ENCODE measurements around the gene KRT3.
"Not testable (repeated sequence)": the region's sequence is repeated elsewhere in the genome, so short reads cannot be mapped to it uniquely, and the experiment has no call there.

KRT3 gene

DNA sequence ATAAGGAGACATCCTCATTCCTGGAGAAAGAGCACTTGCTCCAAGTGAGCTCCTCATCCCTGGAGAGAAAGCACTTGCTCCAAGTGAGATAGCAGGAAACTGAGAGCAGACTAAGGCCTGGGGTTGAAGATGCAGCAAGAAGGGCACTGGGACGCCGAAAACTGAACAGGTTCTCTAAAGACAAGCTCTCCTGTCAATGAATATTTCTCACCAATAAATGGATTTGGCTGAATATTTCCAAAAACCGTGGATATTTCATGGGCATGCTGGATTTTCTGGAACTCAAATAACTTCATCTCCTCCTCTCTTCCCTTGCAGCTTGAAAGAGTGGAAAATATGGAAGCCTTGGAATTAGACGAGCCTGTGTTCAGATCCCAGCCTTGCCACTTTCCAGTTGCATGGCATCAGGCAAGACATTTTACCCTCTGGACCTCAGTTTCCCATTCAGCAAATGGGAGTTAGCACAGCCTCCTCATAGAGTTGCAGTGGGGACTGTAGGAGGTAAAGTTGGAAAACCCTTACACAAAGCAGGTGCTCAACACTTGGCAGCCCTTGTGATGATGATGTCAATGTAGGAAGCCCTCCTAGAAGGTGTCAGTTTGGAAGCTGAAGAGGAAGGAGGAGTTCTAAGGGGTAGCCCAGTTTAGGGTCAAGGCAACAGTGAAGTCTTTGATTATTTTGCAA is 14.4 kb downstream of the KRT3 start:
- no peak for DNase-seq (ENCODE audit: low spot score)

DNA sequence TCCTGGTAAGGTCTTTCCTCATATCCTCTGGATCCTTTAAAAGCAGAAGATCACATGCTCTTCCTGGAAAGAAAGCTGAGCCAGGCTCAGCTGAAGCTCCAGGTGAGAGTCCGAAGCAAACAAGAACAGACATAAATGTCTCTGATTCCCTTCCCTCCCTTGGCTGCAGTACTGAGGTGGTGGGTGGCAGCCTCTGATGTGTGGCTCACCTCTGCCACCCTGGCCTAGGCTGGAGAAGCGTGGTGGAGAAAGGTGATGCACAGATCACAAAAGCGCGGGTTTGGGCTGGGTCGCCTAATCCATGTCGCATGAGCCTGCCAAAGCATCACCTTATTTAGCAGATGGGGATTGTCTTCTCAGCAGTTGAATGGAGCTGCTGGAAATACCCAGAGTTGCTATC is 16.0 kb downstream of the KRT3 start:
- no peak for DNase-seq (ENCODE audit: low spot score)

DNA sequence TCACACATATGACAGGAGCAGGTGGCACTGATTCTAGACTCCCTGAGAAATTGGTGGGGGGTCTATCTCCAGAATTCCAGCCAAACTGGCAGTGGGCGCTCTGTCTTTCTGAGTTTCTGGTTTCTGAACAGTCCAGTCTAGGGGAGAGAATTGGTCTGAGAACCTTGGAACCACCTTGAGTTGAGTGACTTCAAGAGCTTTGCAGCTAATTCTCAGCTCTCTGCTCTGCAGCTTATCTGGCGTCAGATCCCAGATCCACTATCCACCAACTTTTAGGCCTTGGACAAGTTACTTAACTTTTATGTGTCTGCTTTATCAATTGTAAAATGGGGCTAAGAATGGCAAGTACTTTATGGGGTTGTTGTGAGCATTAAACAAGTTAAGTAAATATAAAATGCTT is 17.1 kb downstream of the KRT3 start:
- no peak for DNase-seq (ENCODE audit: low spot score)

DNA sequence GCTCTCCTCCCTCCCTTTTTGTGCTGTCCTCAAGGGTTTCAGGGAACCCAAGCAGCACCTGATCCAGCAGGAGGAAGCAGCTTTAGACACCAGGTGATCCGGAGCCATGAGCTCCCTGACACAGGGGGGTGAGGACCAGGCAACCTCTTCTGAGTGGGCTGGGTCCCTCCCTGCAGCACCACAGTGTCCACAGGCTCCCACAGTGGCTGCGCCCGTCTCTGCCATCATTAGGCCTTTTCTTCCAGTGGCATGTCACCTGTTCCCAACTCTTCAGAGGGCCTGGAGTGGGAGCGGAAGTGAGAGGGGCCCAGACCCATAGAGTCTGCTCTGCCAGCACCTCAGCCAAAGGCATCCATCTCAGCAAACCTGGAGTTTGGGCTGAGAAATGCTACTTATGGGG is 18.4 kb downstream of the KRT3 start:
- no peak for DNase-seq (ENCODE audit: low spot score)

DNA sequence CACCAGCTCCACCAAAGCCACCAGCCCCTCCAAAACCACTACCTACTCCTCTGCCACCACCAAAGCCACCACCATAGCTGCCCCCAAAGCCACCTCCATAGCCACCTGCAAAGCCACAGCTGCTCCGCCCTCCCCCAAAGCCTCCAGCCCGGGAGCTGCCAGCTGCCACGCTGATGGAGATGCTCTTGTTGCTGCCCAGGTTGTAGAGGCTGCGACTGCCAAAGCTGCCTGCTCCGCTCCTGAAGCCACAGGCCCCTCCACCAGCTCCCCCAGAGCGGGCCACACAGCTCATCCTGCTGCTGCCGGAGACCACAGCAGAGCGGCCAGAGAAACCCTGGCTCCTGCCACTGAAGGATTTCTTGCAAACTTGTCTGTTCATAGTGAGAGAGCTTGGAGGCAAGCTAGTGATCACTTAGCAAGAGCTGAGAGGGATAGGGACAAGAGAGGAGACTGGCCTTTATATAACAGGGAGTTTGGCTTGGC is 19.0 kb downstream of the KRT3 start, which contains the start of gene KRT76:
Gene KRT76, minus strand, starts transcription at position 433 of the 483 bp plus-strand sequence. Its CDS starts 54 bp downstream, at position 379.
- DNase-seq (ENCODE audit: low spot score) = no peak

DNA sequence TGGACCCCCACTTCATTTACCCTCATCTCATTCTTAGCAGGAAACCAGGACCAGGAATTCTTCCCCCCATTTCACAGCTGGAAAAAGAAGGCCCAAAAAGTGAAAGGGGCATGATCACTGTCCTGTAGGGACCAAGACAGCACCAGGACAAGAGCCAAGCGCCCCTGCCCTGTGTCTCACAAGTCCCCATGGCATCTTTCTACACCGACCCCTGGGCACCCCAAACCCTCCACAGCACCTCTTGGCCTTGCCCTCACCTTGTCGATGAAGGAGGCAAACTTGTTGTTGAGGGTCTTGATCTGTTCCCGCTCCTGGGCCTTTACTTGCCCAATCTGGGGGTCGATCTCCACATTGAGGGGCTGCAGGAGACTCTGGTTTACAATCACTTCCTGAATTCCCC is 19.5 kb downstream of the KRT3 start:
- no peak for DNase-seq (ENCODE audit: low spot score)

DNA sequence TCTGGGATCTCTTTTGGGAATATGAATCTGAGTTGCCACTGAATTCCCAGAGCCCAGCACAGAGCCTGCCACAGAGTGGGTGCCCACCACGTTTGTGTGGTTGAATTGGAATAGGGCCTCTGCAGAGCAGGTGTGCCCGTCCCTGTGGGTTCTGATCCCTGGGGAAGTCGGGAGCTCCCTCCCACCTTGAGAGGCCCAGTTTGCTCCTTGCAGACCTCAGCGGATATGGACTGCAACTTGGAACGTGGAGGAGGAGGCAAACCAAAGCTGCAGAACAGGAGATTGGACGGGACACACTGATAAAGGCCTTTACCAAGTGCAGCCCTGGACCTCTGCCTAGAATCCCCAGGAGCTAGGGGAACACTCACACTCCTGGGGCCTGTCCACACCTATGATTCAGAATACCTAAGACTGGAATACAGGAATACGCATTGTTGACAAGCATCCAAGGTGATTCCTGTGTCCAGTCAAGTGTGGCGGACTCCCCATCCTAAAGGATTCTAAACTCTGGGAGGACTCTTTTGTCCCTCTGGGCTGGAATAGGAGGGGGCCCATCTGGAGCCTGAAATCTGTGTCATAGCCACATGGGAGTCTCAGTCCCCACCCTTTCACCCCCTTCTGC is 21.2 kb downstream of the KRT3 start:
- no peak for DNase-seq (ENCODE audit: low spot score)

DNA sequence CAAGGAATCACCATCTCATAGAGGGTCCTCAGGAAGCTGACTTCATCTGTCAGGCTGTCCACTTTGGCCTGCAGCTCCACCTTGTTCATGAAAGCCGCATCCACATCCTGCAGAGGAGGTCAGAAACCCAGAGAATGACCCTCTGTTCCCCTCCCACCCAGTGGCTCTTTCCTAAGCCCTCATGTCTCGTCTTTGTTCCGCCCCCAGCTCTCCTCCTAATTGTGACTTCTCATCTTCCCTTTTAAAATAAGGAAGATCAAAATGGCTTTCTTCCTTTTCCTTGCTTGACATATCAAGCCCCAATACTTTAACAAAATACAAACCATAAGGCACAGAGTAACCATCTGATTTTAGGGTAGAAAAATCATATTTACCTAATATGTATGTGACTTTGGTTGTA is 23.1 kb downstream of the KRT3 start:
- DNase-seq (ENCODE audit: low spot score) = no peak

DNA sequence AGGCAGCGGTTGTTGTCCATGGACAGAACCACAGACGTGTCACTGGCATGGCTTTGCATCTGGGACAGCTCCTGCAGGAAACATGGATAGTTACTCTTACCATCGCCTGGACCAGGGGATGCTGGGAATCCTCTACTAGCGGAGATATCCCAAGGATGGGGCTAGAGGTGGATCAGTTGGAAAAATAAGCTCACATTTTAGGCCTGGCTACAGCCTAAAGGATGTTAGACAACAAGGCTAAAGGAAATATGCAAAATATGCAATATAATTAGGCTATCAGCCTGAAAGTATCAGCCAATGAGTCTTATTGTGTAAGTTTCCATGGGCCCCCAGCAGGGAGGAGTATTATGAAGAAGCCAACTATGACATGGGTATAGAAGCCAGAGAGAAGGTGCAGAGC is 23.7 kb downstream of the KRT3 start:
- DNase-seq (ENCODE audit: low spot score) = no peak

DNA sequence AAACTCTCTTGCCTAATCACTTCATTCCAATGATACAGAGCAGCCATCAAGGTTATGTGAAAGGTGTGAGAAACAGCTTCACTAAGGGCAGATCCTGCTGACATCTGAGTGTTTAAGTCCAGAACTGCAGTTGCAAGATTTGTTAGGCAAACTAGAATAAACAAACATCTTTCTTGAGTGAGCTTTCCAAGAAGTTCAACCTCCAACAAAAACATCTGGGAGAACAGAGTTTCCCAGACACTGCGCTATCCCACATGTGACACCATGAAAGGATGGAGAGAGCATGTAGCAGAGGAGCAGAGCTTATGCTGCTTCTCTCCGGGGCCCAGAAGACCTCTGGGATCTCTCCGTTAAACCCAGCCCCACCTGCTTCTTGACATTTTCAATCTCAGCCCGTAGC is 24.4 kb downstream of the KRT3 start:
- no peak for DNase-seq (ENCODE audit: low spot score)

DNA sequence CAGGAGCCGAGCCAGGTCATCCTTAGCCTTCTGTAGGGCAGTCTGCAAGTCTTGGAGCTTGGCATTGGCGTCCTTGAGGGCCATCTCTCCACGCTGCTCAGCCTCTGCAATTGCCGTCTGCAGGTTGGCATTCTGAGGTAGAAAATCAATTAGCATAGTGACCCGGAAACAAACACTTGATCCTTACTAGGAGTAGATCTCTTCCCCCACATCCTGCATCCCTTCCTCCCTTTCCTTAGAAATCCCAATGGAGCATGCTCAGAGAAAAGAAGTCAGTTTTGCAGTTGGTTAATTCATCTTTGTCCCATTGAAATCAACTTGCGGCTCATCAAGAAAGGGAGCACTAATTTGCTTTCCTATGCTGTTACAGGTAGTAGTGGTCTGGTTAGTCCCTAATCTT is 24.8 kb downstream of the KRT3 start:
- no peak for DNase-seq (ENCODE audit: low spot score)

DNA sequence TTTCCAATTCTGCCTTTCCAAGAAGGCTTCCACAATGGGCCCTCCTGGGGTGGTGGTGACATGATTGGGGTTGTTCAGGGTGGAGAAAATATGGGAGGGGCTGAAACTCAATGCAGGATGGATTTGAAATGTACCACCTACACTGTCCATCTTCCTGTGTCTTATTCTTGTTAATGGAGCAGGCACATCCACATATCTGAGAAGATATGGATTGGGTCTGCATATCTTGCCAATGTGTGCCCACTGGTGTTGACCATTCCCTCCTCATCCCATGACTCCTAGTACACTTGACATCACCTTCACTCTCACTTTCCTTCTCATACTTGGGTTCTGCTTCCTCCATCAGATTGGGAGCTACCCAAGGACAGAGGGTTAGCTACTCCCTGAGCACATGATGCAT is 26.0 kb downstream of the KRT3 start:
- DNase-seq (ENCODE audit: low spot score) = no peak

DNA sequence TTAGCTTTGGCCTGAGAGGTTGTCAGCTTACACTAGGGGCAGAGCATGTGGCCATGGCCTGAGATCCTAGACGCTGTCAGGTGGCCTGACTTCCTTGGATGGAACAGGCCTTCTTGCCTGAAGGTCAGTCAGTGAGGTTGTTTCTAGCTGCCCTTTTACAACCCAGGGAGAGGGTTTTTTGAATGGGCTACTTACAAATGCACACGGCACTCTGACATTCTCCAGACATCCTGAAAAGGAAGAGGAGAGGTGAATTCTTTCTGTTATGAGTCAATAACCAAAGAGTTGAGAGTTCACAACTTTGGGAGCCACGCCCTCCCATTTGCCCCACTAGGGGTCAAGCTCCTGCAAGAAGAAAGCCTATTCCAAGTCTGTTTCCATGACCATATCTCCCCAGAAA is 26.6 kb downstream of the KRT3 start:
- DNase-seq (ENCODE audit: low spot score) = no peak

DNA sequence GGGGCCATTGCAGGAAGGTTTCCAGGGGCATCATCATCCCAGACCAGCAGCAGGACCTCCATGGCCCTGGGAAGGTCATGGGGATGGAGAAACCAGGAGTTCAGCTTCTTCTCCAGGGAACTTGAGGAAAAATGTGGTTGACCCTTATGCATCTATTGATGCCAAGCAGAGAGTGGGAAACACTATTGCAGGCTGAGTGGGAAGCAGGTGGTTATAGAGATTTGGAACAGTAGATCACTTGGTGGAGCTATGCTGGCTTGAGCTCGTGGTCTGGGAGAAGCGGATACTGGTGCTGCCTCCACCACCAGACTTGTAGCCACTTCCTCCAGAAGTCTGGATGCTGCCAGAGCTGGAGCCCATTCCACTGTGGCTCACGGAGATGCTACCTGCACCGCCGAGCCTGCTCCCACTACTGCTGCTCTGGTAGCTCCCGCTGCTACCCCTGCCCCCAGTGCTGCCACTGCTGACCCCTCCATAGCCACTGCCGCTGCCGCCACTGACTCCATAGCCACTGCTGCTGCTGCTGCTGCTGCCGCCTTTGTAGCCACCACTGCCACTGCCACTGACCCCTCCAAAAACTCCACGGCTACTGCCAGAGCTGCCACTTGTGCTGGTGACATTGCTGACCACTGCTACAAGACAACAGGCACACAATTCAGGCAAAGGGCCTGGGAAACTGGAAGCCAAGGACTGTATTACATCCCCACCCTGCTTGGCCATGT is 27.3 kb downstream of the KRT3 start:
- no peak for DNase-seq (ENCODE audit: low spot score)

DNA sequence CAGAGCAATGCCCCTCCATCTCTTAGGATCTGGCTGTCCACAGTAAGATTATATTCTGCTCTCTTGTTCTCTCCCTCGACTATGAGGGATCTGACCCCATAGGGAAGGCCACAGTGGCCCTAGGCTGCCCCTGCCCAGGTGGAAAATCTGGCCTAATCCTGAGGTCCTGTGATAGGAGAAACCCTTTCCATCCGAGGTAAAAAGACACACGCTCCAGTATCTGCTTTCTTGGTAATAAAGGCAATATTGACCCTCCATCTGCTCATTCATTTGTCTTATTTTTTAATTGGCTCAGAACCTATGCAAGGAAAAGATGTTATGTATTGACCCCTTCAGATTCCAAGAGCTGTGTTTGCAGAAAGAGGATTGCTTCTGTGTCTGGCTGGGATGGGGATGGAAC is 28.5 kb downstream of the KRT3 start:
- DNase-seq (ENCODE audit: low spot score) = no peak

DNA sequence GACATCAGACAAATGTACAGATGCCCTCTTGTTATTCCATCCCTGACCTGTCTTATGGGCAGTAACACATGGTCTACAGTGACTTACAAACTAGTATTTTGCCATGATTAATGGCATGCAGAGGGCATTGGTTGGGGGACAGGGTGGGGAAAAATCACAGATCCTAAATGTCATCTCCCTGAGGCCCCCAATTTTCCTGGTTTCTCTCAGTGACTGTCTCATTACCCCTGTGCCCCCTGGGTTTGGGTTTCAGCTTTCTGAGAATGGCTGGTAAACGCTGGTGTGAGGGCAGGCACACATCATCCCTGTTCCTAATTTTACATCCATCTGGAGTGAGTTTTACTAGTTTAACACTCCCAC is 28.9 kb downstream of the KRT3 start:
- DNase-seq (ENCODE audit: low spot score) = no peak

DNA sequence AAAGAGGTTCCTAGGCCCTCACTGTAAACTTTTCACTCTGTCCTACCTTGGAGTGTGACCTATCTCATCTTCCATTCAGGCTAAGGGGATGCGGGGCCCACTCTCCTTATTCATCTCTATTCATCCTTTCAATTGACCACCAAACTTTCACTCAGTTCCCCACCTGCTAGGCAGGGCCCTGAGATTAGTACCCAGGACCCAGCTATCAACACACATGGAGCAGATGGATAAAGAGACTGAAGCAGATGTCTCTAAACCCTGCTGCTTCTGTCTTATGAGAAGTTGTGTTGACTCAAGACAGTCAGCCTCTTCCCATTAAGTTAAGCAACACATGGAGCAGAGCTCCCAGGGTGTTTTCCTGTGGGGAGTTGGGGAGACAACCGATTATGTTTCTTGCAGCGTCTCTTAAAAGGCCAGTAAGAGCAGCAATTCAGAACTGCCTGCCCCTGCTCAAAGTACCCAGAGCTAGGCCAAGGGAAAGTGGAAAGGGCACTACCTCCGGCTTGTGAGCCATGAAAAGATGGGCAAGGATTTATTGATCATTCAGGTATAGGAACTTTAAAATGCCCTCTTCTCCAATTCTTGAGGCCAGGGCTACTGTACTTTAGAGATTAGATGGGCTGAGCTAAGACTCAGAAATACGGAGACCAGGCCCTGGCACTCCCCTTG is 29.4 kb downstream of the KRT3 start:
- no peak for DNase-seq (ENCODE audit: low spot score)

DNA sequence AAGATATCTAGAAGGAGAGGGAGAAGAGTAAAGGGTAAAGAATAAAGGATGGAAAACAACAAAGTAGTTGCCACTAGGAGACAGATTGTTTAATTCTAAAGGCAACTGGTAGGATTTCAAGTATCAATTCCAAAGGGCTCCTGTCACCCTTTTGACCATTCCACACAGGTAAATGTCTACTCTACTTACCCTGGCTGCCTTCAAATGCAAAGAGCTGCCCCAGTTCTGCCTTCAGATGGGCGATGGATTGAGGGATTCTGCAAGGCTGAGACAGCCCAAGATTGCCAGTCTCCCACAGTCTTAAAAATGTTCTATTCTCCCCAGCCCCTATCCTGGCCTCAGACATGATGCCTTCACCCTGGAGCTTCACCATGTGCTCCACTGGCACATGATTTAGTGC is 30.2 kb downstream of the KRT3 start:
- no peak for DNase-seq (ENCODE audit: low spot score)

DNA sequence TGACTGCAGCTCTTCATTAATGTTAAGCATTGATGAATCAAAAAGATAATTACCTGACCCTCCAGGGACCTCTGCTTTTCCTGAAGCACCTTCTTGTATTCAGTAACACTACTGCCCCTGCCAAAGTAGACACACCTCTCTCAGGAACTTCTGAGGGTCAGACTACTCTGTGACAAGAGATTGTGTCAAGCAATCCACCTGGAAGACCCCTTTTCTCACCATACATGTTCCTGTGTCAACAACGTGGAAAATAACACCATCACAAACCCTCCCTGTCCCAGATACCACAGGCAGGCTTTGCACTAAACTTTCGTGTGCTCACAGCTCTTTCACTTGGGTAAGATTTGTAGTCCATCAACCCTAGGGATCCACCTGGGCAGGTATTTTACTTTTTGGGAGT is 31.9 kb downstream of the KRT3 start:
- DNase-seq (ENCODE audit: low spot score) = no peak

DNA sequence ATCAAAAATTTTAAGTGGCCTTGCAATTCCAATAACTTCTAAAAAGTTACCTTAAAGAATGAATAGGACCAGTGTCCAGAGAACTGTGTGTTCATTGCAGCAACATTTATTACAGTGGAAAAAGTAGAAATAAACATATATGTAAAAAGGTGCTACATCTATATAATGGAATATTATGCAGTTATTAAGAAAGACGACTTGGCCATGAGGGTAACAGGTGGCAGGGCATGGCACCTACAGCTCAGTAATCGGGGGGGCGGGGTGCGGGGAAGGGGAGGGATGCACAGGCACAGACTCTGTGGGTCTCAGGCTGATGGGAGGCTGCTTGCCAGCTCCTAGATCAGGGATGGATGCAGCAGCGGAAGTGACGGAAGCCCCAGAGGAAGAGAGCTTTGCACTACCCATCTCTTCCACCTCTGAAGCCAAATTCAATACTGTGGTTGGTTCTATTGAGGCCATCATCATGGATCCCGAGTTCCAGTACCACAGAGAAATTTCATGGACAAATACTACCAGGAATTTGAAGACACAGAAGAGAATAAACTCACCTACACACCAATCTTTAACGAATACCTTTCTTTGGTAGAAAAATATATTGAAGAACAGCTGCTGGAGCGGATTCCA is 32.8 kb downstream of the KRT3 start:
- no peak for DNase-seq (ENCODE audit: low spot score)

DNA sequence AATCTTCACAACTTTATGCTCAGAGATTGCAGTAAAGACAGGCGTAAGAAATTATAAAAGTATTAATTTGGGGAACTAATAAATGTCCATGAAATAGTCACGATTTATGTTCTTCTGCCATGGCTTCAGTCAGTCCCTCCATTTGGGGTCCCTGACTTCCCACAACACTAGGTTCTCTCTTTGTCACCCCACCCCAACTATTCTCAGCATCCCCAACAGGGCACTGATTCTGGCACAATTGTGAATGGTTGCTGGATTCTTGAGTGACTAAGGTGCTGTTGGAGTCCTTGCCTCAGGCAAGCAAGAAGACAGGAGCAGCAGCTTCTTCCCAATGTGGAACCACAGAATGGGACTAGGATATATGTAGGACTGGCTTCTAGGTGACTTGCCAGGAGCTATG is 34.1 kb downstream of the KRT3 start:
- no peak for DNase-seq (ENCODE audit: low spot score)

DNA sequence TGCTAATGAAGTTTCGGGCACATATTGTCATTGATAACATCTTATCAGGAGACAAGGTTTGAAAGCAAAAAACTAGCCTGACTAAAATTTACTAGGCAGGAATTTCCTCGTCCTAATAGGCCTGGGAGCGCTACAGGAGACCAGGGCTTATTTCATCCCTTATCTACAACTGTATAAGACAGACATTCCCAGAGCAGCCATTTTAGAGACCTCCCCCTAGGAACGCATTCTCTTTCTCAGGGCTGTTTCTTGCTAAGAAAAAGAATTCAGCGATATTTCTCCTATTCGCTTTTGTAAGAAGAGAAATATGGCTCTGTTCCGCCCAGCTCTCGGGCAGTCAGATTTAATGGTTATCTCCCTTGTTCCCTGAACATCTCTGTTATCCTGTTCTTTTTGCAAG is 34.7 kb downstream of the KRT3 start:
- DNase-seq (ENCODE audit: low spot score) = not testable (repeated sequence)

Measured in hematopoietic multipotent progenitor cell treated with erythropoietin and hydrocortisone succinate and interleukin-3 and kit ligand, for 17 days (in vitro differentiated cells).